Smooth muscle cell (in vitro differentiated cells): Measurements from ENCODE around the gene TMEM150B. TPM values are rescaled to one million over a fixed set of nuclear protein-coding genes. Genes with fewer than 3 reads are reported as not detected.

ENCODE experiments used
- DNase-seq: peaks from one replicate; lab custom pipeline; 2025; ENCODE audit not compliant: unreplicated experiment; lab: John Stamatoyannopoulos, UW
- H2AFZ ChIP-seq: fragments of 200-600 bp; sonication (generic); 2 replicates; pipeline ENCODE4 v1.6.0; 2016; ENCODE audit warnings: antibody characterized with exemption, low read depth, mild to moderate bottlenecking
- H3F3A ChIP-seq: fragments of 200-600 bp; sonication (generic); 2 replicates; pipeline ENCODE4 v1.6.0; 2017; ENCODE audit warnings: antibody characterized with exemption, low read depth
- H3K27ac ChIP-seq: fragments of 200-600 bp; sonication (generic); 2 replicates; pipeline ENCODE4 v1.5.1; 2016; ENCODE audit warnings: low read depth, mild to moderate bottlenecking
- H3K27me3 ChIP-seq: fragments of 200-600 bp; sonication (generic); 2 replicates; pipeline ENCODE4 v1.6.1; 2016; ENCODE audit warnings: low read depth, mild to moderate bottlenecking
- H3K36me3 ChIP-seq: fragments of 200-600 bp; sonication (generic); 2 replicates; pipeline ENCODE4 v1.5.1; 2016; ENCODE audit warnings: low read depth
- H3K4me1 ChIP-seq: fragments of 200-600 bp; sonication (generic); 2 replicates; pipeline ENCODE4 v1.5.1; 2016; ENCODE audit warnings: low read depth
- H3K4me2 ChIP-seq: fragments of 200-600 bp; sonication (generic); 2 replicates; pipeline ENCODE4 v1.6.0; 2016; ENCODE audit warnings: mild to moderate bottlenecking
- H3K4me3 ChIP-seq: fragments of 200-600 bp; sonication (generic); 2 replicates; pipeline ENCODE4 v1.5.1; 2016; ENCODE audit warnings: mild to moderate bottlenecking
- H3K79me2 ChIP-seq: fragments of 200-600 bp; sonication (generic); 2 replicates; pipeline ENCODE4 v1.6.0; 2016; ENCODE audit warnings: low read depth, mild to moderate bottlenecking
- H3K9ac ChIP-seq: fragments of 200-600 bp; sonication (generic); 2 replicates; pipeline ENCODE4 v1.6.0; 2016; ENCODE audit warnings: low read depth
- H3K9me3 ChIP-seq: fragments of 200-600 bp; sonication (generic); replicated peaks from 2 replicates; pipeline ENCODE4 v1.5.1; 2016; ENCODE audit warnings: low read depth
- H4K20me1 ChIP-seq: fragments of 200-600 bp; sonication (generic); 2 replicates; pipeline ENCODE4 v1.6.0; 2016; ENCODE audit warnings: low read depth
- CTCF ChIP-seq: fragments of 200-600 bp; sonication (generic); IDR thresholded peaks from 2 replicates; pipeline ENCODE4 v1.5.1; 2017; ENCODE audit warnings: borderline replicate concordance, mild to moderate bottlenecking, antibody characterized with exemption; ENCODE audit not compliant: insufficient read depth, poor library complexity, severe bottlenecking
- WGBS: methylation state at CpG from one replicate; pipeline ENCODE4 v1.1.7; 2016; ENCODE audit warnings: low lambda C conversion rate; 5-methylcytosine and 5-hydroxymethylcytosine counted together
- polyA plus RNA-seq: library from polyadenylated mRNA; unstranded; fragments of >200 nt; fragmentation: Nextera tagmentation; extraction: Ambion mirVana; gene quantifications from 2 replicates; pipeline ENCODE4 v1.2.1, GENCODE V29; 2016
- total RNA-seq: library from RNA; depleted of rRNA; stranded (reverse); fragments of >200 nt; gene quantifications from 2 replicates; pipeline ENCODE4 v1.2.3, GENCODE V29; 2014

Gene TMEM150B
- total and polyA plus RNA-seq, 2 experiments from 2014 or later = not detected

- Histone ChIP-seq H3K9ac (no peak overlapping the region), H3K27ac (no peak overlapping the region), H2AFZ (no peak overlapping the region), H3K4me2 (no peak overlapping the region), H3K27me3 (no peaks in the 10 kb centered on the region), H3K9me3 (no peaks in the 10 kb centered on the region), H3K4me1 (no peaks in the 10 kb centered on the region), H3K79me2 (no peaks in the 10 kb centered on the region), H4K20me1 (no peaks in the 10 kb centered on the region), H3F3A (no peaks in the 10 kb centered on the region), H3K4me3 (no peak overlapping the region), H3K36me3 (no peaks in the 10 kb centered on the region)
- no peak for DNase-seq
- no peak for TF ChIP-seq CTCF
- 94% methylated on average over 18 of the region's 18 CpGs for WGBS
Observed at GRCh38 chr19:55272142-55272541, 53.0 kb downstream of the TMEM150B start.

DNA sequence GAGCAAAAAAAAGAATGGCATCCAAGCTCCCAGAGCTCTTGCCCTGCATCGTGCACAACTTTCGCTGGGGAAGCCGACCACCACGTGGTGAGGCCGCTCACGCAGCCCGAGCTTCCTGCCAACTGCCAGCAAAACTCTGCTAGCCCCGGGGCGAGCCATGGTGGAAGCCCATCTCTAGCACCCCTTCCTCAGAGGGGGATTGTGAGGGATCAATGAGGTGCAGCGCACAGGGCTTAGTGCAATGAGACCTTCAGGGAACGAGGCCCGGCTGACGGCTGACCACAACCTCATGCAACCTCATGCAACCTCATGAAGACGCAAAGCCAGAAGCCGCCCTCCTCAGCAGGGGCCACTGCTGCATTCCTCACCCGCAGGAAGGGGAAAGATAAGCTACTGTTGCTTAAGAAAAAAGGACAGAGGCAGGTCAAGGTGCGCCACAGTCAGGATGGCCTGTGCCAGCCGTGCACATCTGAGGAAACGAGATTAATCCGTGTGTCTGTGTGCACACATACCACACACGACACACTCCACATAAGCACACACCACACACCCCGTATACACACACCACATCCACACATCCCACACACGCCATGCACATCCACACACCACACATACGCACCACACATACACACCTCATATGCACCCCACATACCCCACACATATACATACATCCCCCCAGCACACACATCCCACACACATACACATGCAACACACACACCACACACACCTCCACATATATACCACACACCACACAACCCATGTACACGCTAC is 54.8 kb downstream of the TMEM150B start:
- H2AFZ ChIP-seq = no peak overlapping the region
- H3K4me3 ChIP-seq = no peak overlapping the region
- no peak overlapping the region for H3K27ac ChIP-seq
- no peaks in the 10 kb centered on the region for H3F3A ChIP-seq
- H3K4me1 ChIP-seq = no peaks in the 10 kb centered on the region
- no peaks in the 10 kb centered on the region for H3K9me3 ChIP-seq
- H3K4me2 ChIP-seq = no peak overlapping the region
- no peak for TF ChIP-seq CTCF
- H3K36me3 ChIP-seq = no peaks in the 10 kb centered on the region
- no peak overlapping the region for H3K9ac ChIP-seq
- H3K79me2 ChIP-seq = peaks cover 4% of the 10 kb centered on the region
- no peaks in the 10 kb centered on the region for H3K27me3 ChIP-seq
- 96% methylated on average over 20 of the region's 25 CpGs for WGBS
- no peaks in the 10 kb centered on the region for H4K20me1 ChIP-seq
- no peak for DNase-seq

DNA sequence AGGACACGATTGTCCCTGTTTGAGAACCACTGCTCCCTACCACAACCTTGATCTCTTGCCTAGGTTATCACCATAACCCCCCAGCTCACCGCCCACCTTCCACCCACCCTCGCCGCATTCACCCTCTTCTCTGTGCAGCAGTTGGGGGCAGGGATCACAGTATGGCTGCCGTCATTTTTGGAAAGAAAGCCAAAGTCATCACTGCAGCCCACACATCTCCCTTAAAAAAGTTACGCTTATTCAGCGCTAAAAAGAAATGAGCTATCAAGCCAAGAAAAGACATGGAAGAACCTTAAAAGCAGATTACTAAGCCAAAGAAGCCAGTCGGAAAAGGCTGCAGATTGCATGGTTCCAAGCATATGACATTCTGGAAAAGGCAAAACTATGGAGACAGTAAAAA is 55.8 kb downstream of the TMEM150B start:
- H3K27me3 ChIP-seq = no peaks in the 10 kb centered on the region
- no peaks in the 10 kb centered on the region for H3K4me1 ChIP-seq
- 95% methylated on average over 8 of the region's 8 CpGs for WGBS
- no peaks in the 10 kb centered on the region for H3F3A ChIP-seq
- peaks cover 4% of the 10 kb centered on the region for H3K79me2 ChIP-seq
- H2AFZ ChIP-seq = no peak overlapping the region
- no peak overlapping the region for H3K4me3 ChIP-seq
- no peak for DNase-seq
- no peaks in the 10 kb centered on the region for H4K20me1 ChIP-seq
- no peak overlapping the region for H3K9ac ChIP-seq
- no peaks in the 10 kb centered on the region for H3K9me3 ChIP-seq
- no peak overlapping the region for H3K27ac ChIP-seq
- H3K4me2 ChIP-seq = no peak overlapping the region
- TF ChIP-seq CTCF = no peak
- no peaks in the 10 kb centered on the region for H3K36me3 ChIP-seq

DNA sequence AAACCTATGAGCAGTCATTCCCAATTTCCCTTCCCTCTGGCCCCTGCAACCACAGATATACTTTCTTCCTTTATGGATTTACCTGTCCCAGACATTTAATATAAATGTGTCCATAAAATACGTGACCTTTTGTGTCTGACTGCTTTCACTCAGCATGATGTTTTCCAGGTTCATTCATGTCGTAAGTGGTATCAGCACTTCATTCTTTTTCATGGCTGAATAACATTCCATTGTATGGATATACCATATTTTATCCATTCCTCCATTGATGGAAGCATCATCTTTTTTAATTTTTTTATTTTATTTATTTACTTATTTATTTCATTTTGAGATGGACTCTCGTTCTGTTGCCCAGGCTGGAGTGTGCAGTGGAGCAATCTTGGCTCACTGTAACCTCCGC is 58.3 kb downstream of the TMEM150B start:
- Histone ChIP-seq H3F3A (no peaks in the 10 kb centered on the region), H3K27ac (no peak overlapping the region), H3K9me3 (no peaks in the 10 kb centered on the region), H3K9ac (no peak overlapping the region), H4K20me1 (no peaks in the 10 kb centered on the region), H3K4me1 (no peaks in the 10 kb centered on the region), H3K79me2 (peaks cover 4% of the 10 kb centered on the region), H2AFZ (no peak overlapping the region), H3K27me3 (no peaks in the 10 kb centered on the region), H3K4me3 (no peak overlapping the region), H3K4me2 (no peak overlapping the region), H3K36me3 (no peaks in the 10 kb centered on the region)
- DNase-seq = no peak
- WGBS = 97% methylated on average over 4 of the region's 4 CpGs
- TF ChIP-seq CTCF = no peak
